MM.1S (cell line): ENCODE measurements around the gene SCFD2.

ENCODE experiments used
- CTCF ChIP-seq: fragments of 300-600 bp; sonication (generic); IDR thresholded peaks from 2 replicates; pipeline ENCODE4 v1.5.1; 2016; ENCODE audit warnings: antibody characterized with exemption, low read length, mixed read lengths
- EZH2 ChIP-seq: fragments of 300-600 bp; sonication (generic); optimal IDR thresholded peaks from 2 replicates; pipeline ENCODE3; 2017; ENCODE audit warnings: low read depth, mild to moderate bottlenecking, antibody characterized with exemption, low read length, mixed read lengths
- EZH2phosphoT487 ChIP-seq: fragments of 300-600 bp; sonication (generic); IDR thresholded peaks from 2 replicates; pipeline ENCODE4 v1.6.1; 2018; ENCODE audit warnings: antibody characterized with exemption, low read length

GRCh38 chr4:53199356-53199755 lies 166.5 kb downstream of the SCFD2 start:
- TF ChIP-seq EZH2 (no peak), CTCF (no peak), EZH2phosphoT487 (no peak)
